HepG2 (cell line): Measurements from ENCODE around the gene ZSCAN26. TPM values are rescaled to one million over a fixed set of nuclear protein-coding genes. Genes with fewer than 3 reads are reported as not detected.

Experiments used
- ARID2 ChIP-seq: sonication (generic); formaldehyde crosslinking; IDR thresholded peaks from 2 replicates; pipeline ENCODE4 v1.8.1; 2022; ENCODE audit warnings: mild to moderate bottlenecking, missing genetic modification reagents, borderline replicate concordance
- ATM ChIP-seq: fragments of 450-650 bp; IDR thresholded peaks from 2 replicates; pipeline ENCODE4 v1.7.1; 2017; ENCODE audit warnings: mild to moderate bottlenecking, borderline replicate concordance
- CBFB ChIP-seq: sonication (generic); formaldehyde crosslinking; IDR thresholded peaks from 2 replicates; pipeline ENCODE4 v1.4.0; 2020; ENCODE audit warnings: missing genetic modification reagents
- CHCHD3 ChIP-seq: sonication (generic); formaldehyde crosslinking; IDR thresholded peaks from 2 replicates; pipeline ENCODE4 v1.8.0; 2022; ENCODE audit warnings: mild to moderate bottlenecking, missing genetic modification reagents, moderate library complexity
- CREB3 ChIP-seq: sonication (generic); formaldehyde crosslinking; IDR thresholded peaks from 2 replicates; pipeline ENCODE4 v1.5.0; 2020; ENCODE audit warnings: missing genetic modification reagents
- LBX2 ChIP-seq: sonication (generic); formaldehyde crosslinking; IDR thresholded peaks from 2 replicates; pipeline ENCODE4 v1.5.0; 2020; ENCODE audit warnings: missing genetic modification reagents, mild to moderate bottlenecking, borderline replicate concordance
- MAFG ChIP-seq: sonication (generic); formaldehyde crosslinking; IDR thresholded peaks from 2 replicates; pipeline ENCODE4 v1.5.1; 2020; ENCODE audit warnings: mild to moderate bottlenecking, missing genetic modification reagents
- MIER2 ChIP-seq: IDR thresholded peaks from 2 replicates; pipeline ENCODE4 v1.6.1; 2016; ENCODE audit warnings: missing biosample characterization, missing genetic modification reagents
- RXRA ChIP-seq: sonication (generic); formaldehyde crosslinking; IDR thresholded peaks from 2 replicates; pipeline ENCODE4 v1.5.1; 2020; ENCODE audit warnings: missing genetic modification reagents
- SPEN ChIP-seq: sonication (generic); formaldehyde crosslinking; IDR thresholded peaks from 2 replicates; pipeline ENCODE4 v1.5.1; 2020; ENCODE audit warnings: low read depth, mild to moderate bottlenecking, missing genetic modification reagents
- SRY ChIP-seq: sonication (generic); formaldehyde crosslinking; IDR thresholded peaks from 2 replicates; pipeline ENCODE4 v1.8.0; 2022; ENCODE audit warnings: mild to moderate bottlenecking, missing genetic modification reagents
- YEATS4 ChIP-seq: sonication (generic); formaldehyde crosslinking; IDR thresholded peaks from 2 replicates; pipeline ENCODE4 v1.4.0; 2020; ENCODE audit warnings: missing genetic modification reagents, borderline replicate concordance
- ZBTB4 ChIP-seq: sonication (generic); formaldehyde crosslinking; IDR thresholded peaks from 2 replicates; pipeline ENCODE4 v1.4.0; 2020; ENCODE audit warnings: missing genetic modification reagents, mild to moderate bottlenecking, borderline replicate concordance
- ZFP36L1 ChIP-seq: sonication (generic); formaldehyde crosslinking; IDR thresholded peaks from 2 replicates; pipeline ENCODE4 v1.8.0; 2022; ENCODE audit warnings: mild to moderate bottlenecking, missing genetic modification reagents, moderate library complexity
- ZKSCAN5 ChIP-seq: sonication (generic); formaldehyde crosslinking; IDR thresholded peaks from 2 replicates; pipeline ENCODE4 v1.5.1; 2020; ENCODE audit warnings: mild to moderate bottlenecking, missing genetic modification reagents
- polyA plus RNA-seq, 8 experiments: library from polyadenylated mRNA; depleted of rRNA in 3 of 8; stranded (reverse) in 7 of 8; unstranded in 1 of 8; fragments of >200 nt; fragmentation: Illumina TruSeq in 4 of 8; extraction: Trizol in 4 of 8; gene quantifications; 2 replicates each; pipeline versions ENCODE4 v1.2.1 to v1.2.3, GENCODE V29; 2011 to 2016; ENCODE audit warnings: low read depth in 4 of 8, missing spikeins in 1 of 8, mixed read lengths in 1 of 8; ENCODE audit not compliant: insufficient read depth in 1 of 8
- total RNA-seq, 5 experiments: library from RNA; depleted of rRNA; stranded (reverse); fragments of >200 nt; fragmentation: Illumina TruSeq; extraction: Trizol; gene quantifications; 2 replicates each; pipeline ENCODE4 v1.2.3, GENCODE V29; 2016; ENCODE audit warnings: low read depth in 1 of 5
- TF ChIP-seq, protein P1 (sequence below), 2 experiments: sonication (generic) in 1 of 2; formaldehyde crosslinking in 1 of 2; IDR thresholded peaks; 2 replicates each; pipeline versions ENCODE4 v1.4.0 to v1.6.1; 2016 to 2020; ENCODE audit warnings: borderline replicate concordance in 1 of 2, low read depth in 1 of 2, mild to moderate bottlenecking in 1 of 2, missing genetic modification reagents in 1 of 2
- TF ChIP-seq, protein P2 (sequence below): sonication (generic); formaldehyde crosslinking; IDR thresholded peaks from 2 replicates; pipeline ENCODE4 v1.4.0; 2020; ENCODE audit warnings: missing genetic modification reagents

The ZSCAN26 gene
- total and polyA plus RNA-seq, 2 of the 13 experiments (the other 11 are each of a cell fraction or from before 2014, with no cell fraction given) = 12.0 to 15.6 TPM

GRCh38 chr6:28281288-28282064 lies 14.5 kb downstream of the ZSCAN26 start, which contains the start of gene PGBD1 (continued):
- TF ChIP-seq, protein P1, sequence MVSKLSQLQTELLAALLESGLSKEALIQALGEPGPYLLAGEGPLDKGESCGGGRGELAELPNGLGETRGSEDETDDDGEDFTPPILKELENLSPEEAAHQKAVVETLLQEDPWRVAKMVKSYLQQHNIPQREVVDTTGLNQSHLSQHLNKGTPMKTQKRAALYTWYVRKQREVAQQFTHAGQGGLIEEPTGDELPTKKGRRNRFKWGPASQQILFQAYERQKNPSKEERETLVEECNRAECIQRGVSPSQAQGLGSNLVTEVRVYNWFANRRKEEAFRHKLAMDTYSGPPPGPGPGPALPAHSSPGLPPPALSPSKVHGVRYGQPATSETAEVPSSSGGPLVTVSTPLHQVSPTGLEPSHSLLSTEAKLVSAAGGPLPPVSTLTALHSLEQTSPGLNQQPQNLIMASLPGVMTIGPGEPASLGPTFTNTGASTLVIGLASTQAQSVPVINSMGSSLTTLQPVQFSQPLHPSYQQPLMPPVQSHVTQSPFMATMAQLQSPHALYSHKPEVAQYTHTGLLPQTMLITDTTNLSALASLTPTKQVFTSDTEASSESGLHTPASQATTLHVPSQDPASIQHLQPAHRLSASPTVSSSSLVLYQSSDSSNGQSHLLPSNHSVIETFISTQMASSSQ (IDR thresholded peaks at IDR 0.05; ENCODE audit: low read depth) = no peak
- TF ChIP-seq, protein P1 (CRISPR knock-in tag; IDR thresholded peaks at IDR 0.05; ENCODE audit: borderline replicate concordance) = peak; percentile 35; the same call in 1 of the 2 replicates
- TF ChIP-seq RXRA (peak; percentile 61; the same call in 1 of the 2 replicates), YEATS4 (CRISPR knock-in tag) (peak; percentile 86), CHCHD3 (CRISPR knock-in tag) (no peak), CBFB (CRISPR knock-in tag) (peak; percentile 89; the same call in 1 of the 2 replicates), ZKSCAN5 (CRISPR knock-in tag) (no peak), ZBTB4 (CRISPR knock-in tag) (no peak), ARID2 (CRISPR knock-in tag) (peak; percentile 82; the same call in 1 of the 2 replicates), ZFP36L1 (CRISPR knock-in tag) (no peak; the same call in 1 of the 2 replicates), ATM (no peak), CREB3 (0 out of 2 replicates have a peak, but pooled peaks have one; percentile 53), MAFG (CRISPR knock-in tag) (no peak), SRY (CRISPR knock-in tag) (0 out of 2 replicates have a peak, but pooled peaks have one; percentile 25), LBX2 (CRISPR knock-in tag) (no peak), MIER2 (0 out of 2 replicates have a peak, but pooled peaks have one; percentile 43), SPEN (CRISPR knock-in tag) (peak; percentile 76; the same call in 1 of the 2 replicates)
- TF ChIP-seq, protein P2, sequence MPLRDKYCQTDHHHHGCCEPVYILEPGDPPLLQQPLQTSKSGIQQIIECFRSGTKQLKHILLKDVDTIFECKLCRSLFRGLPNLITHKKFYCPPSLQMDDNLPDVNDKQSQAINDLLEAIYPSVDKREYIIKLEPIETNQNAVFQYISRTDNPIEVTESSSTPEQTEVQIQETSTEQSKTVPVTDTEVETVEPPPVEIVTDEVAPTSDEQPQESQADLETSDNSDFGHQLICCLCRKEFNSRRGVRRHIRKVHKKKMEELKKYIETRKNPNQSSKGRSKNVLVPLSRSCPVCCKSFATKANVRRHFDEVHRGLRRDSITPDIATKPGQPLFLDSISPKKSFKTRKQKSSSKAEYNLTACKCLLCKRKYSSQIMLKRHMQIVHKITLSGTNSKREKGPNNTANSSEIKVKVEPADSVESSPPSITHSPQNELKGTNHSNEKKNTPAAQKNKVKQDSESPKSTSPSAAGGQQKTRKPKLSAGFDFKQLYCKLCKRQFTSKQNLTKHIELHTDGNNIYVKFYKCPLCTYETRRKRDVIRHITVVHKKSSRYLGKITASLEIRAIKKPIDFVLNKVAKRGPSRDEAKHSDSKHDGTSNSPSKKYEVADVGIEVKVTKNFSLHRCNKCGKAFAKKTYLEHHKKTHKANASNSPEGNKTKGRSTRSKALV (CRISPR knock-in tag) = peak; percentile 74
